ENCODE results near the gene NCK1.

DNA sequence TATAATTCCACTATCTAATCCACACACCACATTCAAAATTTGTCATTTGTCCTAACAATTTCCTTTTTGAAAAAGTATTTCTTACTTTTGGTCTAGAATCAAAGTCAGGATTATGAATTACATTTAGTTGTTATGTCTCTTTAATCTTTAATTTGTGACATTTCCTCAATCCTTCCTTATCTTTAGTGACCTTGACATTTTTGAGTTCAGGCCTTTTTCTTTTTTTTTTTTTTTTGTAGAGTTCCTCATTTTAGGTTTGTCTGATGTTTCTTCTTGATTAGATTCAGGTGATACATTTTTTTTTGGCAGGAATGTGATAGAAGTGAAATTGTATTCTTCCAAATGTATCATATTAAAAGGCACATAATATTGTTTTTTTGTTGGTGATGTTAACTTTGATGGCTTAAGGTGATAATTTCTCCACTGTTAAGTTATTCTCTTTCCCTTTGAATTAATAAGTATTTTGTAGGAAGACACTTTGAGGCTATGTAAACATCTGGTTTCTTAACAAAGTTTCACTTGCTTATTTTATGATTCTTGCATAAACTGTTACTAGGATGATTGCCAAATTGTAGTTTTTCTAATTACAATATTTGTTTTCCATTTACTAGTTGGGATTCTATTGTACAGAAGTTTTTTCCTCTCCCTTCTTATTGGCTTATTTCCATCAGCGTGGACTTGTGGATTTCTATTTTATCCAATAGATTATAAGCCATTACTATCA lies 26.8 kb upstream of the NCK1 start:
- no peak for TF ChIP-seq EZH2 (IDR thresholded peaks at IDR 0.05; ENCODE audit: borderline replicate concordance)
- TF ChIP-seq, protein P1, sequence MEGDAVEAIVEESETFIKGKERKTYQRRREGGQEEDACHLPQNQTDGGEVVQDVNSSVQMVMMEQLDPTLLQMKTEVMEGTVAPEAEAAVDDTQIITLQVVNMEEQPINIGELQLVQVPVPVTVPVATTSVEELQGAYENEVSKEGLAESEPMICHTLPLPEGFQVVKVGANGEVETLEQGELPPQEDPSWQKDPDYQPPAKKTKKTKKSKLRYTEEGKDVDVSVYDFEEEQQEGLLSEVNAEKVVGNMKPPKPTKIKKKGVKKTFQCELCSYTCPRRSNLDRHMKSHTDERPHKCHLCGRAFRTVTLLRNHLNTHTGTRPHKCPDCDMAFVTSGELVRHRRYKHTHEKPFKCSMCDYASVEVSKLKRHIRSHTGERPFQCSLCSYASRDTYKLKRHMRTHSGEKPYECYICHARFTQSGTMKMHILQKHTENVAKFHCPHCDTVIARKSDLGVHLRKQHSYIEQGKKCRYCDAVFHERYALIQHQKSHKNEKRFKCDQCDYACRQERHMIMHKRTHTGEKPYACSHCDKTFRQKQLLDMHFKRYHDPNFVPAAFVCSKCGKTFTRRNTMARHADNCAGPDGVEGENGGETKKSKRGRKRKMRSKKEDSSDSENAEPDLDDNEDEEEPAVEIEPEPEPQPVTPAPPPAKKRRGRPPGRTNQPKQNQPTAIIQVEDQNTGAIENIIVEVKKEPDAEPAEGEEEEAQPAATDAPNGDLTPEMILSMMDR (IDR thresholded peaks at IDR 0.05; ENCODE audit: poor library complexity) = no peak

All from hepatocyte (in vitro differentiated cells).